ENCODE measurements around the gene TGOLN2. TPM values are rescaled to one million over a fixed set of nuclear protein-coding genes. Genes with fewer than 3 reads are reported as not detected.
"Not testable (repeated sequence)": the region's sequence is repeated elsewhere in the genome, so short reads cannot be mapped to it uniquely, and the experiment has no call there.

TGOLN2 gene
- total RNA-seq, 4 donors from 2014 or later: 220 to 296 (median 250) TPM

DNA sequence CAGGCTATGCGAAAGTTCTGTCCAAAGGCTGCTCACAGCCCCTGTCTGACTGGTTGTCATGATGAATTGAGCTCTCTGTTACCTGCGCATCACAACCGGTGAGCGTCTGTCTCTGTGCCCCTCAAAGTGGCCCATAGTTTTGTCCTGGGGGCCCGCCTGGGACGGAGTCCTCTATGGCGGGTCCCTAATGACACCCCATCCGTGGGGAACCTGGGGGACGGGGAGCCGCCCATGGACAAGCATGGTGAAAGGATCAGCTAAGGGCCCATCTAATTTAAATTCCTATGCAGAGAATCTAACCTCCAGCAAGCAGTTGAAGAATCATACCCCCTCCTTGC lies 27.3 kb upstream of the TGOLN2 start:
- no peaks in the 10 kb centered on the region for H3K27me3 ChIP-seq
- no peak for DNase-seq
- H3K27ac ChIP-seq: peak overlapping the region; percentile 87 to 95 (median 92)
- H3K4me1 ChIP-seq: peaks cover 0 to 19% (median 4%) of the 10 kb centered on the region in 4 donors
- no peak for TF ChIP-seq POLR2A (IDR thresholded peaks at IDR 0.05)
- TF ChIP-seq, protein P1, sequence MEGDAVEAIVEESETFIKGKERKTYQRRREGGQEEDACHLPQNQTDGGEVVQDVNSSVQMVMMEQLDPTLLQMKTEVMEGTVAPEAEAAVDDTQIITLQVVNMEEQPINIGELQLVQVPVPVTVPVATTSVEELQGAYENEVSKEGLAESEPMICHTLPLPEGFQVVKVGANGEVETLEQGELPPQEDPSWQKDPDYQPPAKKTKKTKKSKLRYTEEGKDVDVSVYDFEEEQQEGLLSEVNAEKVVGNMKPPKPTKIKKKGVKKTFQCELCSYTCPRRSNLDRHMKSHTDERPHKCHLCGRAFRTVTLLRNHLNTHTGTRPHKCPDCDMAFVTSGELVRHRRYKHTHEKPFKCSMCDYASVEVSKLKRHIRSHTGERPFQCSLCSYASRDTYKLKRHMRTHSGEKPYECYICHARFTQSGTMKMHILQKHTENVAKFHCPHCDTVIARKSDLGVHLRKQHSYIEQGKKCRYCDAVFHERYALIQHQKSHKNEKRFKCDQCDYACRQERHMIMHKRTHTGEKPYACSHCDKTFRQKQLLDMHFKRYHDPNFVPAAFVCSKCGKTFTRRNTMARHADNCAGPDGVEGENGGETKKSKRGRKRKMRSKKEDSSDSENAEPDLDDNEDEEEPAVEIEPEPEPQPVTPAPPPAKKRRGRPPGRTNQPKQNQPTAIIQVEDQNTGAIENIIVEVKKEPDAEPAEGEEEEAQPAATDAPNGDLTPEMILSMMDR (IDR thresholded peaks at IDR 0.05): no peak
- no peaks in the 10 kb centered on the region for H3K9me3 ChIP-seq
- peaks cover 0 to 20% (median 0%) of the 10 kb centered on the region in 3 donors for H3K36me3 ChIP-seq
- peak overlapping the region; percentile 57 to 89 (median 64) for H3K4me3 ChIP-seq

DNA sequence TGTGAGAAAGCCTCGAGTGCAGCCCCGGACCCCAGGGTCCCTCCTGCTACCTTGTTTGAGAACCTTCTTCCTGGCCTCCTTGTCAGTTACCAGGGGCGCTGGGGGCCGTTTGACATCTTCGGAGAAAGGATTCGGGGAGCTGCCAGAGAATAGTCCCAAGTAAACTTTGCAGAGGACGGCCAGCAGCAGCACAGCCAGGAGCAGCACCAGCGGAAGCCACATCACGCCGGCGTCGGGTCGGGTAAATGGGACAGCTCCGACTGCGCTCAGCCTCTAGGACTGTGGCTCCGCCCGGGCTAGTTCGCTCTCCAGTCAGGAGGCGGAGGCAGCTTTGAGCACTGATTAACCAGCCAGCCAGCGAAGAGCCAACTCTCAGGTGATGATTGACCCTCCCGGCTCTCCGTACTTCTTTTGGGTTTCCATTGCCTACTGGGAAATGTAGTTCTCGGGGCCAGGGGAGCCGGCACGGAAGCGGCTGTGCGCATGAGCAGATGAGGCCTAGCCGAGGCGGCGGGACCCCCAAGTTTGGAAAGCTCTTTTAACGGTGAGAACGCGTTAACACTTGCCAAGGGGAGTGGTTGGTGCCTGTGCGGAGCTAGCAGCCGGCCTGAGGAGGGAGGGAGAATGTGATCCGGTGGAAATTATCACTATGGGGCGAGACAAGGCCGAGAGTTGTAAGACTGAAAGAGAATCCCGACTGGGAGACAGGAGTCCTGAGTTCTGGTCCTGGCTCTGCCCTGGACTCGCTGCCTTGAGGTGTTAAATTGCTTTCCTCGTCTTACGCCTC lies 26.7 kb upstream of the TGOLN2 start, which contains the start of the genes ELMOD3 and RETSAT:
Gene ELMOD3 (plus strand): TSS at position 484 of the 787 bp plus-strand sequence. CDS start 2,430 bp downstream, outside the sequence.
Gene RETSAT (minus strand): TSS at position 243 of the 787 bp plus-strand sequence. CDS start 21 bp downstream, at position 222.
- H3K36me3 ChIP-seq: peaks cover 0 to 25% (median 0%) of the 10 kb centered on the region in 3 donors
- DNase-seq: peak; percentile 96 to 99 (median 98)

DNA sequence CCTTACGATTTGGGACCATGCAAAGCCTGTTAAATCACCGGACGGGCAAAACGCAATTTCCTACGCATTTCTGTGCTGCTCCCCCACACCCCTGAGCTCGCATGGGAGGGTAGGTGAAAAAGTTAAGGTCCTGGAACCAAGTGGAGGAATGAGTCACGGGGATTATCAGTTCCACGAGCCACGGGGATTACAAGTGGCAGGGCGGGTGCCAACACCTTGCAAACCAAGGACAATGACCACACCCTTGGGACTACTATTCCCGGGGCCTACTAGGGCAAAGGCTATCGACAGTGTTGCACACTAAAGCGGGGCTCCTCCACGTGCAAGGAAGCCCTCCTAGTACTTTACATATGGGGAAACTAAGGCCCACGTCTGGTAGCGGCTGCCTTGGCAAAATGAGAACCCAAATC lies 26.1 kb upstream of the TGOLN2 start:
- Histone ChIP-seq H3K27ac (peak overlapping the region; percentile 87 to 95 (median 92)), H3K9me3 (no peaks in the 10 kb centered on the region), H3K36me3 (peaks cover 0 to 31% (median 0%) of the 10 kb centered on the region in 3 donors), H3K4me3 (peak overlapping the region; percentile 57 to 89 (median 64)), H3K4me1 (peaks cover 0 to 19% (median 4%) of the 10 kb centered on the region in 4 donors), H3K27me3 (no peaks in the 10 kb centered on the region)
- no peak for TF ChIP-seq POLR2A (IDR thresholded peaks at IDR 0.05)
- TF ChIP-seq, protein P1 (IDR thresholded peaks at IDR 0.05): no peak
- DNase-seq: peak; percentile 19 to 89 (median 85)

More for the DNA sequence above, 26.7 kb upstream of the TGOLN2 start, which contains the start of the genes ELMOD3 and RETSAT:
- Histone ChIP-seq H3K9me3 (no peaks in the 10 kb centered on the region), H3K4me3 (peak within 1 kb of the TSS; percentile 57 to 89 (median 64)), H3K4me1 (peaks cover 0 to 19% (median 4%) of the 10 kb centered on the region in 4 donors), H3K27me3 (no peaks in the 10 kb centered on the region), H3K27ac (peak within 1 kb of the TSS; percentile 87 to 95 (median 92))
- TF ChIP-seq, protein P1 (IDR thresholded peaks at IDR 0.05): peak in 1 of 6 experiments; percentile 33
- TF ChIP-seq POLR2A (IDR thresholded peaks at IDR 0.05): peak; percentile 99

DNA sequence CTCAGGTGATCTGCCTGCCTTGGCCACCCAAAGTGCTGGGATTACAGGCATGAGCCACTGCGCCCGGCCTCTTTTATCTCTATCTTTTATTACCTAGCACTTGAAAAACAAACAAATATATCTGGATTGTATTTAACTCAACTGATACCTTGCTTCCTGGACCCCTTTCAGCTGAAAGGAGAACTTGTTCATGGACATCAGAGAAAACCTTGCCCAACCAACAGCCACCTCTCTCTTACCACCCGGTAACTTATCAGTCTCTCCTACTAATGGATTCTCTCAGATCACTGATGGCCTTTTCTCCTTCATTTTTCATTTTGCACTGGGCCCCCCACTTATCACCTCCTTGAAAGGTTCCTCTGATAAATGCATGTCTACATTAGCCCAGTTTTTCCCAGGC lies 19.8 kb upstream of the TGOLN2 start:
- no peak for DNase-seq
- peaks cover 0 to 16% (median 0%) of the 10 kb centered on the region in 4 donors for H3K4me1 ChIP-seq
- no peak overlapping the region for H3K4me3 ChIP-seq
- H3K27me3 ChIP-seq: no peaks in the 10 kb centered on the region
- H3K9me3 ChIP-seq: no peaks in the 10 kb centered on the region
- H3K36me3 ChIP-seq: peaks cover 0 to 88% (median 0%) of the 10 kb centered on the region in 3 donors
- no peak for TF ChIP-seq POLR2A (IDR thresholded peaks at IDR 0.05)
- TF ChIP-seq, protein P1 (IDR thresholded peaks at IDR 0.05): no peak
- no peak overlapping the region for H3K27ac ChIP-seq

DNA sequence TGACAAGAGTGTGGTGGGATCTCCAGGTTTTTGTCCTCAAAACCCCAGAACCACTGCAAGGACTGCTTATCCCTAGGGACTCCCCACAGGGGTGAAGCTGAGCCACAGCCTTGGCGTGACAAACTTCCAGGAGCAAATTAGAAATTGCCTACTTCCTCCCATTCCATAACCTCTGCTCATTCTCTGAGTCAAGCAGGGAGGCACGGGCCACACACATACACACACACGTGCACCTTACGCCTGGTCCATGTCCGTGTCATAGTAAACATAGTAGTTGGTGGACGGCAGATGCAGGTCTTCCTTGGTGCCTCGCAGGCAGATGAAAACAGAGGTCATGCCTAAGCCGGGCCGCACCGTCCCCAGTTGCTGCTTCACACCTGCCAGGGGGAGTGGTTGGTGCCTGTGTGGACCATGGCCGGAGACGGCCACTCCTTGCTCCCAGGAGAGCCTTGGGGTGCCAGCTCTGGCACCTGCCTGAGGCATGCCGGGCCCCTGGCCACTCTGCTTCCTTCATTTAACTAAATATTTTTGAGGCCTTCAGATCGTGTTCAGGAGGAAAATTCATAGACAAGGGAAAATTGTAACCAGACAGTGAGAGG lies 16.7 kb upstream of the TGOLN2 start:
- H3K4me3 ChIP-seq: no peak overlapping the region
- DNase-seq: peak in 2 of 3 donors; percentile 59 to 65
- peaks cover 0 to 80% (median 0%) of the 10 kb centered on the region in 3 donors for H3K36me3 ChIP-seq

DNA sequence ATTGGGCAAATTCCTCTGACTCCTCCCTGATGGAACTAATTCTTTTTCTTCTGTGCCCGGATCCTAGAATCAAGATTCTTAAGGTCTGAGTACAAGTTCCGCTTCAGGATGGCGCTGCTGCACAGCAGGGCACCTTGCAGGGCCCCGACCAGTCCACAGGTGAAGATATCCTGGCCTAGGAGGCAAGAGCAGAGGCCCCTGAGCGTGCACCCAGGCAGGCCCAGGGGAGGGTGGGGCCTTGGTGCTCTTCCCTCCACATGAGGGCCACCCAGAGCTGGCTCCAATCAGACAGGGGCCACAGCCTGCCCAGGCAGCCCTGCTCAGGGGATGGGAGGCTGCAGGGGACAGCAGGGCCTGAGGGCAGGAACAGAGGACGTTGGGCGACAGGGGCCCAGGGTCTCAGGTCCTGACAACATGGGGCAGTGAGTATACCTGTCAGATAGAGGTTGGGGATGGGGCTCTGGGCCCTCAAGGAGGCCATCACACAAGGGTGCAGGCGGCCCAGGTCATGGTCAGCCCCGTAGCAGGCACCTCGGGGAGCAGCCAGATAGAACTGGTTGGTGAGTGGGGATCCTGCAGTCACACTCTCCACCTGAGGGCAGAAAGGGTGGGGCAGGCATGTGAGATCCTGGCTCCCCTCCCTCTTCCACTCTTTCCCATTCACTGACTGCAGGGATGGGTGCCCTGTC lies 15.6 kb upstream of the TGOLN2 start:
- peaks cover 0 to 69% (median 0%) of the 10 kb centered on the region in 3 donors for H3K36me3 ChIP-seq
- H3K27ac ChIP-seq, DNase-seq, H3K4me3 ChIP-seq, H3K9me3 ChIP-seq, H3K27me3 ChIP-seq, H3K4me1 ChIP-seq: not testable (repeated sequence)

More for the DNA sequence above, 16.7 kb upstream of the TGOLN2 start:
- Histone ChIP-seq H3K4me1 (peaks cover 0 to 10% (median 0%) of the 10 kb centered on the region in 4 donors), H3K9me3 (no peaks in the 10 kb centered on the region), H3K27me3 (no peaks in the 10 kb centered on the region), H3K27ac (peak overlapping the region in 1 of 4 donors; percentile 30)
- TF ChIP-seq POLR2A (IDR thresholded peaks at IDR 0.05): no peak
- TF ChIP-seq, protein P1 (IDR thresholded peaks at IDR 0.05): no peak
